Activated effector memory CD4-positive, alpha-beta T cell treated with Interleukin-2 at 50 U/mL for 16 hours (primary cell): Measurements from ENCODE around the gene PAQR5.
"Not testable (repeated sequence)": the region's sequence is repeated elsewhere in the genome, so short reads cannot be mapped to it uniquely, and the experiment has no call there.

Experiments used
- DNase-seq: peaks from one replicate; pipeline ENCODE4 v3.0.0-alpha.2; 2020

Gene PAQR5

GRCh38 chr15:69358850-69359249 is 60.1 kb downstream of the PAQR5 start:
- no peak for DNase-seq

GRCh38 chr15:69359722-69360121 is 61.0 kb downstream of the PAQR5 start:
- DNase-seq, result no peak

- DNase-seq, result no peak
Observed at GRCh38 chr15:69360642-69361041, 61.9 kb downstream of the PAQR5 start.

GRCh38 chr15:69367236-69367635 is 68.5 kb downstream of the PAQR5 start:
- DNase-seq, result no peak

- DNase-seq, result no peak
Observed at GRCh38 chr15:69369631-69370030, 70.9 kb downstream of the PAQR5 start.

- DNase-seq, result no peak
Observed at GRCh38 chr15:69373406-69373805, 74.7 kb downstream of the PAQR5 start.

- no peak for DNase-seq
Observed at GRCh38 chr15:69375151-69375790, 76.6 kb downstream of the PAQR5 start.

- no peak for DNase-seq
Observed at GRCh38 chr15:69377216-69377970, 78.7 kb downstream of the PAQR5 start.

GRCh38 chr15:69380100-69380725 is 81.5 kb downstream of the PAQR5 start:
- no peak for DNase-seq

GRCh38 chr15:69380726-69381105 is 82.0 kb downstream of the PAQR5 start:
- no peak for DNase-seq

GRCh38 chr15:69382176-69382575 is 83.5 kb downstream of the PAQR5 start:
- not testable (repeated sequence) for DNase-seq

- not testable (repeated sequence) for DNase-seq
Observed at GRCh38 chr15:69384066-69384465, 85.4 kb downstream of the PAQR5 start.

- DNase-seq, result no peak
Observed at GRCh38 chr15:69384626-69385598, 86.2 kb downstream of the PAQR5 start.

- no peak for DNase-seq
Observed at GRCh38 chr15:69385831-69386230, 87.1 kb downstream of the PAQR5 start.

GRCh38 chr15:69386284-69386683 is 87.6 kb downstream of the PAQR5 start:
- no peak for DNase-seq

GRCh38 chr15:69388260-69388705 is 89.6 kb downstream of the PAQR5 start:
- DNase-seq, result no peak

- DNase-seq, result no peak
Observed at GRCh38 chr15:69389426-69389825, 90.7 kb downstream of the PAQR5 start.

GRCh38 chr15:69390575-69390974 is 91.9 kb downstream of the PAQR5 start:
- no peak for DNase-seq

GRCh38 chr15:69391046-69391757 is 92.5 kb downstream of the PAQR5 start:
- no peak for DNase-seq

GRCh38 chr15:69392352-69392751 is 93.6 kb downstream of the PAQR5 start:
- no peak for DNase-seq

- DNase-seq, result no peak
Observed at GRCh38 chr15:69393831-69394491, 95.2 kb downstream of the PAQR5 start.
